Measurements from ENCODE around the gene ONECUT2.
"Not testable (repeated sequence)": the region's sequence is repeated elsewhere in the genome, so short reads cannot be mapped to it uniquely, and the experiment has no call there.

The ONECUT2 gene

GRCh38 chr18:57446322-57446721, 11.1 kb downstream of the ONECUT2 start:
- no peak for DNase-seq (ENCODE audit: low read depth)

GRCh38 chr18:57447154-57447621, 12.0 kb downstream of the ONECUT2 start:
- DNase-seq (ENCODE audit: low read depth) = no peak

GRCh38 chr18:57455576-57456129, 20.5 kb downstream of the ONECUT2 start:
- no peak for DNase-seq (ENCODE audit: low read depth)

GRCh38 chr18:57461652-57462269, 26.6 kb downstream of the ONECUT2 start:
- DNase-seq (ENCODE audit: low read depth) = no peak

- peak; percentile 19 for DNase-seq (ENCODE audit: low read depth)
Observed at GRCh38 chr18:57466307-57466706, 31.1 kb downstream of the ONECUT2 start.

- DNase-seq (ENCODE audit: low read depth) = no peak
Observed at GRCh38 chr18:57466745-57467409, 31.7 kb downstream of the ONECUT2 start.

GRCh38 chr18:57469884-57470283, 34.7 kb downstream of the ONECUT2 start:
- no peak for DNase-seq (ENCODE audit: low read depth)

GRCh38 chr18:57475408-57475807, 40.2 kb downstream of the ONECUT2 start:
- DNase-seq (ENCODE audit: low read depth) = no peak

GRCh38 chr18:57475903-57476302, 40.7 kb downstream of the ONECUT2 start:
- no peak for DNase-seq (ENCODE audit: low read depth)

GRCh38 chr18:57480733-57481132, 45.6 kb downstream of the ONECUT2 start:
- no peak for DNase-seq (ENCODE audit: low read depth)

GRCh38 chr18:57497372-57498294, 62.5 kb downstream of the ONECUT2 start:
- no peak for DNase-seq (ENCODE audit: low read depth)

GRCh38 chr18:57498682-57499256, 63.6 kb downstream of the ONECUT2 start:
- no peak for DNase-seq (ENCODE audit: low read depth)

- no peak for DNase-seq (ENCODE audit: low read depth)
Observed at GRCh38 chr18:57502624-57503023, 67.5 kb downstream of the ONECUT2 start.

GRCh38 chr18:57505231-57505630, 70.1 kb downstream of the ONECUT2 start:
- DNase-seq (ENCODE audit: low read depth) = no peak

- DNase-seq (ENCODE audit: low read depth) = no peak
Observed at GRCh38 chr18:57516056-57516455, 80.9 kb downstream of the ONECUT2 start.

GRCh38 chr18:57518533-57518932, 83.4 kb downstream of the ONECUT2 start:
- DNase-seq (ENCODE audit: low read depth) = no peak

GRCh38 chr18:57519668-57520424, 84.7 kb downstream of the ONECUT2 start:
- no peak for DNase-seq (ENCODE audit: low read depth)

- not testable (repeated sequence) for DNase-seq (ENCODE audit: low read depth)
Observed at GRCh38 chr18:57522348-57522747, 87.2 kb downstream of the ONECUT2 start.

- DNase-seq (ENCODE audit: low read depth) = no peak
Observed at GRCh38 chr18:57523171-57523956, 88.2 kb downstream of the ONECUT2 start.

GRCh38 chr18:57527556-57528229, 92.5 kb downstream of the ONECUT2 start:
- no peak for DNase-seq (ENCODE audit: low read depth)

All from fibroblast of gingiva (primary cell).